ENCODE results near the gene PTH1R.

PTH1R gene

GRCh38 chr3:46921041-46921440 is 43.5 kb downstream of the PTH1R start:
- no CpG with 5 or more reads among the region's 4 CpGs for WGBS (ENCODE audit: insufficient coverage, insufficient read length)
- Histone ChIP-seq H3K36me3 (ENCODE audit: control insufficient read depth, insufficient read depth, low read length) (peaks cover 28% of the 10 kb centered on the region), H3K4me3 (ENCODE audit: low read length) (no peak overlapping the region), H3K4me1 (ENCODE audit: control insufficient read depth, insufficient read depth, low read length) (no peaks in the 10 kb centered on the region), H3K9me3 (ENCODE audit: control insufficient read depth, insufficient read depth, low read length) (no peaks in the 10 kb centered on the region), H3K27ac (ENCODE audit: low read length) (no peak overlapping the region), H3K27me3 (ENCODE audit: control insufficient read depth, insufficient read depth, low read length) (no peaks in the 10 kb centered on the region)
- DNase-seq (ENCODE audit: low read depth, low spot score): no peak

DNA sequence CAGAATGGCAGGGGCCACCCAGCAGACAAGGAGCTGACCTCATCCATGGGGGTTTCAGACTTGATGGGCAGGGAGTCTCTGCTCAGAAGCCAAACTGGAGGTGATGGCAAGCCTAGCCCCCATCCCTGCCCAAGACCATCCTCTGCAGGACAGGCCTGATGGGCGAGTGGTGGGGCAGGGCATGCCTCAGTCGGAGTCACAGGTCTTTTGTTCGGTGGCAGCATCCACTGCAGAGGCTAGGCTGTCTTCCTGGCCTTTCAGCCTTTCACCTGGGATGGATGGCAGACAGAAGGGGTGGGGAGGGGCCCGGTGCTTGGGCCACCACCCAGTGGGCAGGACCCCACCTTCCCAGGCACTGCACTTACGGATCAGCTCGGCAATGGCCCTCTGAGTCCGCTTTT is 44.4 kb downstream of the PTH1R start:
- DNase-seq (ENCODE audit: low read depth, low spot score): no peak

DNA sequence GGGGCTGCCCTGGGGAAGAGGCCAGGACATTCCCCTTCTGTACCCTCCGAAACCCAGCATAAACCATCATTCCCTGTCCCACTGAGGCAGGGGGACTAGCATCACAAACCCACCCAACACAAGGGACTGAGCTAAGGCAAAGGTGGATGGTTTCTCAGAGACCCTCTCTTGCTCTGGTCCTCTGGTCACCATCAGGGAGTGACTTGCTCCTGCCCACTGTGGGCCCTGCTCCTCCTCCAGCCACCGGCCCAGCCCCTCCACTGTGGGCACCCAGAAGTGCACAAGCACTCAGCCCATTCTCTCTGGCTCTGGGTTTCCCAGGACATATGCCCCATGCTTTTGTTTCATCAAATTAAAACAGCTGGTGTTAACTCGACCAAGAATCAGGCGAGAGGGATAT is 44.9 kb downstream of the PTH1R start:
- Histone ChIP-seq H3K36me3 (ENCODE audit: control insufficient read depth, insufficient read depth, low read length) (peaks cover 28% of the 10 kb centered on the region), H3K27me3 (ENCODE audit: control insufficient read depth, insufficient read depth, low read length) (no peaks in the 10 kb centered on the region), H3K4me1 (ENCODE audit: control insufficient read depth, insufficient read depth, low read length) (no peaks in the 10 kb centered on the region), H3K4me3 (ENCODE audit: low read length) (no peak overlapping the region), H3K27ac (ENCODE audit: low read length) (no peak overlapping the region), H3K9me3 (ENCODE audit: control insufficient read depth, insufficient read depth, low read length) (no peaks in the 10 kb centered on the region)
- DNase-seq (ENCODE audit: low read depth, low spot score): no peak
- WGBS (ENCODE audit: insufficient coverage, insufficient read length): no CpG with 5 or more reads among the region's 4 CpGs

More for the DNA sequence above, 44.4 kb downstream of the PTH1R start:
- Histone ChIP-seq H3K27me3 (ENCODE audit: control insufficient read depth, insufficient read depth, low read length) (no peaks in the 10 kb centered on the region), H3K27ac (ENCODE audit: low read length) (no peak overlapping the region), H3K9me3 (ENCODE audit: control insufficient read depth, insufficient read depth, low read length) (no peaks in the 10 kb centered on the region), H3K4me1 (ENCODE audit: control insufficient read depth, insufficient read depth, low read length) (no peaks in the 10 kb centered on the region), H3K4me3 (ENCODE audit: low read length) (no peak overlapping the region), H3K36me3 (ENCODE audit: control insufficient read depth, insufficient read depth, low read length) (peaks cover 28% of the 10 kb centered on the region)
- WGBS (ENCODE audit: insufficient coverage, insufficient read length): no CpG with 5 or more reads among the region's 7 CpGs

DNA sequence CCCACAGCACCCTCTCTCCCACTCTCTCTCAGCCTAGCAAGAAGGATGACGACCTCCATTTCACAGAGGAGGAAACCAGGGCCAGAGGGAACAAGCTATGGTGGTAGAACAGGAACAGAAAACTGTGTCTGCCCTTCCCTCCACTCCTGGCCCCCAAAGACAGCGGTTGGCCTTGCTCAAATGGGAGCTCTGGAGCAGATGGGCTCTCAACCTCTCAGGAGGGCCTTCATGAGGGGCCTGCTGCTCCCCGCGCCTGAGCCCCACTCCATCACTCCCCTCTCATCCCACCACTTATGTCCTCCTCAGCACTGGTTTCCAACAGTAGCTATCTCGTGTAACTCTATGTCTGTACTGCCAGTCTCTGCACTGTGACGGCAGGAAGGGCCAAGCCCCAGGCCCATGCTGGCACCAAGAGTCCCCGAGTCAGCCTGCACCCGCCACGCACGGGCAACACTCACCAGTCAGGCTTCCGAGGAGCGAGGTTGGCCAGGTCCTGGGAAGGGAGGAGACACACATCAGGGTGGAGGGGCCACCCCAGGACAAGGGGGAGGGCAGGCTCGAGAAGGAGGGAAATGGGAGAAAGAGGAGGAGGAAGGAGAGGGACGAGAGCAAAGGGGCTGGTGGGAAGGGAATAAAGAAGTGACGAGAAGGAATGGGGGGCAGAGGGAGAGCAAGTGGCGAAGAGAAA is 45.5 kb downstream of the PTH1R start:
- WGBS (ENCODE audit: insufficient coverage, insufficient read length): 100% methylated on average over 2 of the region's 16 CpGs
- H3K4me1 ChIP-seq (ENCODE audit: control insufficient read depth, insufficient read depth, low read length): no peaks in the 10 kb centered on the region

DNA sequence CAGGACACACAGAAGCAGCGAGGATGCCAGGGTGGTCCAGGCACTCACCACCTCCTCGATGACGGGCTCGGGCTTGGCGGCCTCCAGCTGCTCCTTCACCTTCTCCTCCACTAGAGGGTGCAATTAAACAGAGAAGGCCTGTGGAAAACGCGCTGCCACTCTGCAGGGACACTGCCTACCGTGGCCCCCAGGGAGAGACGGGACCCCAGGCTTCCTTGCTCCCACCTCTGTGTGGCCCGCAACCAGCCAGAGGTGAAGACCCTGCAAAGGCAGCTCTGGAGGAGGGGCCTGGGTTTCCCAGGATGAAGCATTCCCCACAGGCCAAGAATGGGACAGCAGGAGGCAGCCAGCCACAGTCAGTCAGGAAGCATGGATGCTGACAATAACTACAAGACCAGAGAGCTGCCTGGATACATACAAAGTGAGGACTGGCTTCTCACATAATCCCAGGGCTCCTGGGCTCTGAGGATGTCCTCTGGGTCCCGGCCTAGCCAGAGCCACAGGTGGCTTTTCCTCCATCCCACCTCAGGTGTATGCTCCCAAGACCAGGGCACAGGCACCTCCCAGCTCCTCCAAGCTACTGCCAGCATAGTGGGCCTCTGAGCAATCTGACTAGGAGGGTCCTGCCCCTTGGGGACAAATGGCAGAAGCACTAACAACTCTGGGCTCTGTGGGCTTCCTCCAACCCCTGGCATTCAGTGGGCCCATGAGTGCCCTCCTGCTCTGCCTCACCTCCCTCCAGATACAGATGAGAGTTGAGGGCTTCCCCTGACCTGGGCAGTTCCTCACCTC is 46.2 kb downstream of the PTH1R start:
- WGBS (ENCODE audit: insufficient coverage, insufficient read length): no CpG with 5 or more reads among the region's 11 CpGs
- DNase-seq (ENCODE audit: low read depth, low spot score): no peak
- H3K4me1 ChIP-seq (ENCODE audit: control insufficient read depth, insufficient read depth, low read length): no peaks in the 10 kb centered on the region
- H3K4me3 ChIP-seq (ENCODE audit: low read length): no peak overlapping the region
- no peaks in the 10 kb centered on the region for H3K9me3 ChIP-seq (ENCODE audit: control insufficient read depth, insufficient read depth, low read length)
- H3K27me3 ChIP-seq (ENCODE audit: control insufficient read depth, insufficient read depth, low read length): no peaks in the 10 kb centered on the region
- no peak overlapping the region for H3K27ac ChIP-seq (ENCODE audit: low read length)
- peaks cover 26% of the 10 kb centered on the region for H3K36me3 ChIP-seq (ENCODE audit: control insufficient read depth, insufficient read depth, low read length)

More for the DNA sequence above, 45.5 kb downstream of the PTH1R start:
- no peak for DNase-seq (ENCODE audit: low read depth, low spot score)
- Histone ChIP-seq H3K36me3 (ENCODE audit: control insufficient read depth, insufficient read depth, low read length) (peaks cover 28% of the 10 kb centered on the region), H3K27me3 (ENCODE audit: control insufficient read depth, insufficient read depth, low read length) (no peaks in the 10 kb centered on the region), H3K4me3 (ENCODE audit: low read length) (no peak overlapping the region), H3K9me3 (ENCODE audit: control insufficient read depth, insufficient read depth, low read length) (no peaks in the 10 kb centered on the region), H3K27ac (ENCODE audit: low read length) (no peak overlapping the region)

- no CpG with 5 or more reads among the region's 10 CpGs for WGBS (ENCODE audit: insufficient coverage, insufficient read length)
- no peaks in the 10 kb centered on the region for H3K9me3 ChIP-seq (ENCODE audit: control insufficient read depth, insufficient read depth, low read length)
- peaks cover 25% of the 10 kb centered on the region for H3K36me3 ChIP-seq (ENCODE audit: control insufficient read depth, insufficient read depth, low read length)
- no peaks in the 10 kb centered on the region for H3K4me1 ChIP-seq (ENCODE audit: control insufficient read depth, insufficient read depth, low read length)
- no peaks in the 10 kb centered on the region for H3K27me3 ChIP-seq (ENCODE audit: control insufficient read depth, insufficient read depth, low read length)
- H3K4me3 ChIP-seq (ENCODE audit: low read length): no peak overlapping the region
- no peak overlapping the region for H3K27ac ChIP-seq (ENCODE audit: low read length)
- no peak for DNase-seq (ENCODE audit: low read depth, low spot score)
Observed at GRCh38 chr3:46924921-46925584, 47.5 kb downstream of the PTH1R start.

DNA sequence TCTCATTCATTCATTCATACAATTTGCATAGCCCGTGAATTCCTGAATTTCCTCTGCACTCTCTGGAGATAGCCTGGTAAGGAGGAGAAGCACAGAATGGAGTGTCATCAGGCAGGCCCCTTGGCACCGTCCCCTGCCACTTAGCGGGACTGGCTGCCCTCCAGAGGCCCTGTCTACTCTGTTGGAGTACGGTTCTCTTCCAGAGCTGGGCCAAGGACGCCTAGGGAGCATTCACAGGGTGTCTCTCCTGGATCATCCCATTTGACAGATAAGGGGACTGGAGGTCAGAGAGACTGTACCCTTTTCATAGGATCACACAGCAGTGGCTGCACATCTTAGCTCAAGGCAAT is 48.0 kb downstream of the PTH1R start:
- no peak overlapping the region for H3K4me3 ChIP-seq (ENCODE audit: low read length)
- H3K27me3 ChIP-seq (ENCODE audit: control insufficient read depth, insufficient read depth, low read length): no peaks in the 10 kb centered on the region
- peaks cover 21% of the 10 kb centered on the region for H3K36me3 ChIP-seq (ENCODE audit: control insufficient read depth, insufficient read depth, low read length)
- DNase-seq (ENCODE audit: low read depth, low spot score): no peak
- H3K9me3 ChIP-seq (ENCODE audit: control insufficient read depth, insufficient read depth, low read length): no peaks in the 10 kb centered on the region
- no CpG with 5 or more reads among the region's 5 CpGs for WGBS (ENCODE audit: insufficient coverage, insufficient read length)
- H3K4me1 ChIP-seq (ENCODE audit: control insufficient read depth, insufficient read depth, low read length): no peaks in the 10 kb centered on the region
- no peak overlapping the region for H3K27ac ChIP-seq (ENCODE audit: low read length)

DNA sequence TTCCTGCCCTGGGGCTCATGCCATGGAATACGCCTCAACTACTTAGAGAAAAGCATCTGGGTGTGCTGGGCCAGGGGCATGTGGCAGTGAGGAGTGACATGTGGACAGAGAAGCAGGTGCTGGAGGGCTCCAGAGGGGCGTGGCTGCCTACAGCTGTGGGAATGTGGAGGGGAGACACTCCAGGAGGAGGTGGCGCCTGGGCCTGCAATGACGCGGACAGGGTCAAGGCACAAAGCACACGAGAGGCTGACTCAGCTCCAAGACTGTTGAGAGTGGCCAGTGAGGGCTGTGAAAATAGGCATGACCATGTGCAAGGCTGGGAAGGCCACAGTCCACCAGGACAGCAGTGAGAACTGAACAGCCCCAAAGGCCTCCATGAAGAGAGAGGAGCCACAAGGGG is 48.5 kb downstream of the PTH1R start:
- DNase-seq (ENCODE audit: low read depth, low spot score): no peak
- H3K9me3 ChIP-seq (ENCODE audit: control insufficient read depth, insufficient read depth, low read length): no peaks in the 10 kb centered on the region
- no peak overlapping the region for H3K27ac ChIP-seq (ENCODE audit: low read length)
- H3K36me3 ChIP-seq (ENCODE audit: control insufficient read depth, insufficient read depth, low read length): peaks cover 17% of the 10 kb centered on the region
- WGBS (ENCODE audit: insufficient coverage, insufficient read length): no CpG with 5 or more reads among the region's 6 CpGs
- H3K4me3 ChIP-seq (ENCODE audit: low read length): no peak overlapping the region
- H3K4me1 ChIP-seq (ENCODE audit: control insufficient read depth, insufficient read depth, low read length): no peaks in the 10 kb centered on the region
- H3K27me3 ChIP-seq (ENCODE audit: control insufficient read depth, insufficient read depth, low read length): no peaks in the 10 kb centered on the region

DNA sequence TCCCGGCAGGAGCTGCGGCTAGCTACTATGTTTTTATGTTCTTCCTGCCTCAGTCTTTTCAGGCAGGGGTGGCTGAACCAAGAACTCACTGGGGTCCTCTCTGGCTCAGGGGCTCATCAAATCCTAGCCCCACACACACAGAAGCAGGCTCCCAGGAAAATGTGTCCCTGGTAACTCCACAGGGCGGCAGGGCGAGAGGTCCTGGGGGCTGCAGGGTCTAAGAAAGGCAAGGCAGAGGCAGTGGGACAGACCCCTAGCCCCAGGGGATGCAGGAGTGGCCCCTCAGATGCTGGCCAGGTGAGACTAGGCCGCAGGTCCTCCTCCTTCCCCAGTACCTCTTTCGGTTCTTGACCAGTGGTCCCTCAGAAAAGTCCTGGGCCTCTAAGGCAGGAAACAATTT is 48.9 kb downstream of the PTH1R start:
- H3K36me3 ChIP-seq (ENCODE audit: control insufficient read depth, insufficient read depth, low read length): peaks cover 14% of the 10 kb centered on the region
- H3K4me1 ChIP-seq (ENCODE audit: control insufficient read depth, insufficient read depth, low read length): no peaks in the 10 kb centered on the region; the same call in 1 of the 2 replicates
- H3K4me3 ChIP-seq (ENCODE audit: low read length): no peak overlapping the region
- no peak for DNase-seq (ENCODE audit: low read depth, low spot score)
- H3K27me3 ChIP-seq (ENCODE audit: control insufficient read depth, insufficient read depth, low read length): no peaks in the 10 kb centered on the region
- no peaks in the 10 kb centered on the region for H3K9me3 ChIP-seq (ENCODE audit: control insufficient read depth, insufficient read depth, low read length)
- H3K27ac ChIP-seq (ENCODE audit: low read length): no peak overlapping the region
- WGBS (ENCODE audit: insufficient coverage, insufficient read length): no CpG with 5 or more reads among the region's 6 CpGs

GRCh38 chr3:46926871-46927717 is 49.6 kb downstream of the PTH1R start:
- Histone ChIP-seq H3K4me1 (ENCODE audit: control insufficient read depth, insufficient read depth, low read length) (no peaks in the 10 kb centered on the region; the same call in 1 of the 2 replicates), H3K27ac (ENCODE audit: low read length) (no peak overlapping the region)

More at GRCh38 chr3:46926871-46927717, 49.6 kb downstream of the PTH1R start:
- Histone ChIP-seq H3K36me3 (ENCODE audit: control insufficient read depth, insufficient read depth, low read length) (peaks cover 9% of the 10 kb centered on the region; the same call in 1 of the 2 replicates), H3K27me3 (ENCODE audit: control insufficient read depth, insufficient read depth, low read length) (no peaks in the 10 kb centered on the region), H3K9me3 (ENCODE audit: control insufficient read depth, insufficient read depth, low read length) (no peaks in the 10 kb centered on the region), H3K4me3 (ENCODE audit: low read length) (no peak overlapping the region)
- no CpG with 5 or more reads among the region's 15 CpGs for WGBS (ENCODE audit: insufficient coverage, insufficient read length)
- DNase-seq (ENCODE audit: low read depth, low spot score): no peak
